ENCODE results near the gene TMEM54.

The TMEM54 gene

GRCh38 chr1:32877211-32878110 lies 23.7 kb downstream of the TMEM54 start:
- no peak for DNase-seq

GRCh38 chr1:32876341-32877210 lies 24.6 kb downstream of the TMEM54 start:
- DNase-seq = no peak

- no peak for DNase-seq
Measured at GRCh38 chr1:32874860-32875752, 26.1 kb downstream of the TMEM54 start.

- no peak for DNase-seq
Measured at GRCh38 chr1:32873484-32873883, 27.7 kb downstream of the TMEM54 start.

GRCh38 chr1:32872192-32872460 lies 29.1 kb downstream of the TMEM54 start:
- DNase-seq = no peak

- no peak for DNase-seq
Measured at GRCh38 chr1:32871364-32872191, 29.6 kb downstream of the TMEM54 start.

GRCh38 chr1:32870615-32871363 lies 30.4 kb downstream of the TMEM54 start, which contains the start of gene FNDC5:
FNDC5 (minus strand) TSS chr1:32870912.
- no peak for DNase-seq

- no peak for DNase-seq
Measured at GRCh38 chr1:32869923-32870614, 31.1 kb downstream of the TMEM54 start.

GRCh38 chr1:32868806-32869455 lies 32.3 kb downstream of the TMEM54 start:
- DNase-seq = no peak

- no peak for DNase-seq
Measured at GRCh38 chr1:32868085-32868484, 33.1 kb downstream of the TMEM54 start.

- no peak for DNase-seq
Measured at GRCh38 chr1:32867671-32868070, 33.5 kb downstream of the TMEM54 start.

- DNase-seq = no peak
Measured at GRCh38 chr1:32867151-32867550, 34.0 kb downstream of the TMEM54 start.

- no peak for DNase-seq
Measured at GRCh38 chr1:32865639-32866405, 35.4 kb downstream of the TMEM54 start.

GRCh38 chr1:32864375-32865019 lies 36.7 kb downstream of the TMEM54 start:
- DNase-seq = no peak

GRCh38 chr1:32863881-32864245 lies 37.3 kb downstream of the TMEM54 start:
- DNase-seq = no peak

GRCh38 chr1:32863218-32863880 lies 37.8 kb downstream of the TMEM54 start:
- no peak for DNase-seq

- DNase-seq = no peak
Measured at GRCh38 chr1:32861904-32862695, 39.1 kb downstream of the TMEM54 start.
